ENCODE data around the gene C5orf52. TPM values are rescaled to one million over a fixed set of nuclear protein-coding genes. Genes with fewer than 3 reads are reported as not detected.

The C5orf52 gene
- total RNA-seq, 6 experiments from 2014 or later = not detected

DNA sequence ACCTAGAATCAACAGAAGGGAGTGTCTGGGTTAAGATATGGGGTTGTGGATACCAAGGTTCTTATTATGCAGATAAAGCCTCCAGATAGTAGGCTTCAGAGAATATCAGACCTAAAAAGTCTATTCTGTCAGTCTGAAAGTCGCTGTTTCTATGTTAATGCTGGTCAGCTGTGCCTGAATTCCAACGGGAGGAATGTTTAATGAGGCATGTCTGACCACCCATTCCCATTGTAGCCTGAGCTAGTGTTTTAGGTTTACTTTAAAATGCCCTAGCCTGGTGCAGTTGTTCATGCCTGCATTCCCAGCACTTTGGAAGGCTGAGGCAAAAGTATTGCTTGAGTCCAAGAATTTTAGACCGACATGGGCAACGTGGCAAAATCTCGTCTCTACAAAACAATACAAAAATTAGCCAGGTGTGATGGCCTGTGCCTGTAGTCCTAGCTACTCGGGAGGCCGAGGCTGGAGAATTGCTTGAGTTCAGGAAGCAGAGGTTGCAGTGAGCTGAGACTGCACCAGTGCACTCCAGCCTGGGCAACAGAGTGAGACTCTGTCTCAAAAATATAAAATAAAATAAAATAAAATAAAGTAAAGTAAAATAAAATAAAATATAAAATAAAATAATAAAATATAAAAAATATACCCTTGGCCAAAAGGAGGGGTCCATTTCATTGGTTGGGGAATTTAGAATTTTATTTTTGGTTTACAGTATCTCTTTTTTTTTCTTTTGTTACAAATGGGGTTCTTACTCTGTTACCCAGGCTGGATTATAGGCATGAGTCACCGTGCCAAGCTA is 11.3 kb upstream of the C5orf52 start:
- H3K27ac ChIP-seq = no peak overlapping the region
- no peak overlapping the region for H3K4me3 ChIP-seq
- whole genome bisulfite sequencing (ENCODE audit: insufficient coverage, low coverage, low lambda C conversion rate, missing lambda C conversion rate) = 70% methylated on average over 7 of the region's 8 CpGs
- no peak for TF ChIP-seq CTCF (IDR thresholded peaks at IDR 0.05)
- no peak for TF ChIP-seq POLR2A (IDR thresholded peaks at IDR 0.05)
- H3K36me3 ChIP-seq = no peaks in the 10 kb centered on the region
- peaks cover 0 to 6% (median 0%) of the 10 kb centered on the region in 4 donors for H3K9me3 ChIP-seq
- no peak for ATAC-seq
- no peaks in the 10 kb centered on the region for H3K27me3 ChIP-seq
- H3K4me1 ChIP-seq = no peaks in the 10 kb centered on the region
- intact Hi-C loops (cut with DNase I) = no loop called here
- no peak for DNase-seq

DNA sequence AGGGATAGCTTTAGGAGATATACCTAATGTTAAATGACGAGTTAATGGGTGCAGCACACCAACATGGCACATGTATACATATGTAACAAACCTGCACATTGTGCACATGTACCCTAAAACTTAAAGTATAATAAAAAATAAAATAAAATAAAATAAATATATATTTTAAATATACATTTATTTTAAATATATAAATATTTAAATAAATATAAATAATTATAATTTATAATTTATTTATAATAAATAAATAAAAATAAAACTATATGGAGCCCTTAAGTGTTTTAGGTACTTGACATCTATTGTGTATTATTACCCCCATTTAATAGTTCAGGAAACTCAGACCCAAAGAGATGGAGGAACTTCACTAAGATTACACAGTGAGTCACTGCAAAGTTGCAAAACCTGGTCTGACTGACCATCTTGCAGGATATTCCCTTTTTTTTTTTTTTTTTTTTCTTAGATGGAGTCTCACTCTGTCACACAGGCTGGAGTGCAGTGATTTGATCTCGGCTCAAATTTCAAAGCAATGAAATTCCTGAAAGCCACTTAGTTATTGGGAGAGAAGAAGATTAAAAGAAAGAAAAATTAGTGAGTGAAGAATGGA is 5.8 kb upstream of the C5orf52 start:
- TF ChIP-seq POLR2A (IDR thresholded peaks at IDR 0.05) (no peak), CTCF (IDR thresholded peaks at IDR 0.05) (no peak)
- no peaks in the 10 kb centered on the region for H3K9me3 ChIP-seq
- no peak overlapping the region for H3K27ac ChIP-seq
- no peaks in the 10 kb centered on the region for H3K36me3 ChIP-seq
- DNase-seq (no peak), ATAC-seq (peak in 1 of 4 donors; percentile 29)
- H3K4me1 ChIP-seq = peaks cover 0 to 4% (median 0%) of the 10 kb centered on the region in 4 donors
- intact Hi-C loops (cut with DNase I) = no loop called here
- 78% methylated on average over 2 of the region's 2 CpGs for WGBS (ENCODE audit: insufficient coverage, low coverage, low lambda C conversion rate, missing lambda C conversion rate)
- no peaks in the 10 kb centered on the region for H3K27me3 ChIP-seq
- H3K4me3 ChIP-seq = no peak overlapping the region

- WGBS (ENCODE audit: insufficient coverage, low coverage, low lambda C conversion rate, missing lambda C conversion rate) = 50% methylated on average over 1 of the region's 1 CpG
- Histone ChIP-seq H3K4me1 (peaks cover 0 to 16% (median 3%) of the 10 kb centered on the region in 4 donors), H3K27ac (no peak overlapping the region), H3K36me3 (no peaks in the 10 kb centered on the region), H3K9me3 (no peaks in the 10 kb centered on the region), H3K4me3 (no peak overlapping the region), H3K27me3 (no peaks in the 10 kb centered on the region)
- TF ChIP-seq POLR2A (IDR thresholded peaks at IDR 0.05) = no peak
- TF ChIP-seq CTCF (IDR thresholded peaks at IDR 0.05) = no peak
- intact Hi-C loops (cut with DNase I) = no loop called here
- DNase-seq (no peak), ATAC-seq (no peak)
Observed at GRCh38 chr5:157668356-157668755, 3.0 kb upstream of the C5orf52 start.

- DNase-seq (peak in 1 of 3 donors; percentile 9), ATAC-seq (no peak)
- Histone ChIP-seq H3K4me1 (peaks cover 0 to 16% (median 3%) of the 10 kb centered on the region in 4 donors), H3K9me3 (no peaks in the 10 kb centered on the region), H3K4me3 (no peak overlapping the region), H3K27me3 (no peaks in the 10 kb centered on the region), H3K27ac (no peak overlapping the region), H3K36me3 (no peaks in the 10 kb centered on the region)
- intact Hi-C loops (cut with DNase I) = no loop called here
- no peak for TF ChIP-seq CTCF (IDR thresholded peaks at IDR 0.05)
- no peak for TF ChIP-seq POLR2A (IDR thresholded peaks at IDR 0.05)
- WGBS (ENCODE audit: insufficient coverage, low coverage, low lambda C conversion rate, missing lambda C conversion rate) = 82% methylated on average over 6 of the region's 6 CpGs
Observed at GRCh38 chr5:157669701-157670097, 1.6 kb upstream of the C5orf52 start.

All from right lobe of liver (tissue), 6 donors.